Measurements from ENCODE around the gene GRM4.
A peak's percentile ranks its signal among the peaks of the same experiment; 100 is the strongest.

Gene GRM4

DNA sequence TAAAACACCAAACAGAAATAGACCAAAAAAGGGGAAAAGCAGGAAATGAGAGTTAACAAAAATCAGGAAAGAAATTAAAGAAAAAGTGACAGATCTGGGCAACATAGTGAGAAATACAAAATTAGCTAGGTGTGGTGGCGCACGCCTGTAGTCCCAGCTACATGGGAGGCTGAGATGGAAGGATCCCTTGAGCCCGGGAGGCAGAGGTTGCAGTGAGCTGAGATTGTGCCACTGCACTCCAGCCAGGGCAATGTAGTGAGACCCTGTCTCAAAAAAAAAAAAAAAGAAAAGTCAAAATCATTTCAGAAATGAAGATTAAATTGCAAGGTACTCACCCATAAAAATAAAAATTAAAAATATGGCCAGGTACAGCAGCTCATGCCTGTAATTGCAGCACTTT, 13.0 kb upstream of the GRM4 start:
- DNase-seq (ENCODE audit: low read depth): no peak
- no peak overlapping the region for H3K4me3 ChIP-seq (ENCODE audit: low read depth, low read length)
- no peak for TF ChIP-seq MYC (IDR thresholded peaks at IDR 0.05; ENCODE audit: low read depth, low read length)

DNA sequence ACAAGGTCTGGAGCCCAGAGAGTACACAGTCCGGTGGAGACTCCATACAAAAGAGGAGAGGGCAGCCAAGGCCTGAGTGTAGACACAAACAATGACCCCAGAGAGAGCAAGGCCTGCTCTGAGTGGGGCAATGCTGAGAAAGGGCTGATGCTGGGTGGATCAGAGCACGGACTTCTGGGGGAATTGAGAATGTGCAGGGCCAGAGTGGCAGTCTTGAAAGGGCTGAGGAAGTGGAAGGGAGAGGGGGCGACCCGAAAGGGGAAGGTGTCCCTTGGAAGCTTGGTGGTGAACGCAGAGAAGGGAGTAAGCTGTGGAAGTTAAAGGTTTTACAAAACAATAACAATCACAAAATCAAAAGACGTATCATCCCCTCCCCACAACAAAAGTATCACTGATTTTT, 12.0 kb upstream of the GRM4 start:
- peak; percentile 8 for DNase-seq (ENCODE audit: low read depth)
- no peak overlapping the region for H3K4me3 ChIP-seq (ENCODE audit: low read depth, low read length)
- TF ChIP-seq, protein P1, sequence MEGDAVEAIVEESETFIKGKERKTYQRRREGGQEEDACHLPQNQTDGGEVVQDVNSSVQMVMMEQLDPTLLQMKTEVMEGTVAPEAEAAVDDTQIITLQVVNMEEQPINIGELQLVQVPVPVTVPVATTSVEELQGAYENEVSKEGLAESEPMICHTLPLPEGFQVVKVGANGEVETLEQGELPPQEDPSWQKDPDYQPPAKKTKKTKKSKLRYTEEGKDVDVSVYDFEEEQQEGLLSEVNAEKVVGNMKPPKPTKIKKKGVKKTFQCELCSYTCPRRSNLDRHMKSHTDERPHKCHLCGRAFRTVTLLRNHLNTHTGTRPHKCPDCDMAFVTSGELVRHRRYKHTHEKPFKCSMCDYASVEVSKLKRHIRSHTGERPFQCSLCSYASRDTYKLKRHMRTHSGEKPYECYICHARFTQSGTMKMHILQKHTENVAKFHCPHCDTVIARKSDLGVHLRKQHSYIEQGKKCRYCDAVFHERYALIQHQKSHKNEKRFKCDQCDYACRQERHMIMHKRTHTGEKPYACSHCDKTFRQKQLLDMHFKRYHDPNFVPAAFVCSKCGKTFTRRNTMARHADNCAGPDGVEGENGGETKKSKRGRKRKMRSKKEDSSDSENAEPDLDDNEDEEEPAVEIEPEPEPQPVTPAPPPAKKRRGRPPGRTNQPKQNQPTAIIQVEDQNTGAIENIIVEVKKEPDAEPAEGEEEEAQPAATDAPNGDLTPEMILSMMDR (IDR thresholded peaks at IDR 0.05; ENCODE audit: low read depth, low read length): no peak
- TF ChIP-seq POLR2A (IDR thresholded peaks at IDR 0.05; ENCODE audit: extremely low read depth, insufficient read length) (no peak), MYC (IDR thresholded peaks at IDR 0.05; ENCODE audit: low read depth, low read length) (no peak)
- TF ChIP-seq, protein P2, sequence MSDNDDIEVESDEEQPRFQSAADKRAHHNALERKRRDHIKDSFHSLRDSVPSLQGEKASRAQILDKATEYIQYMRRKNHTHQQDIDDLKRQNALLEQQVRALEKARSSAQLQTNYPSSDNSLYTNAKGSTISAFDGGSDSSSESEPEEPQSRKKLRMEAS (IDR thresholded peaks at IDR 0.05; ENCODE audit: low read depth, low read length): no peak

DNA sequence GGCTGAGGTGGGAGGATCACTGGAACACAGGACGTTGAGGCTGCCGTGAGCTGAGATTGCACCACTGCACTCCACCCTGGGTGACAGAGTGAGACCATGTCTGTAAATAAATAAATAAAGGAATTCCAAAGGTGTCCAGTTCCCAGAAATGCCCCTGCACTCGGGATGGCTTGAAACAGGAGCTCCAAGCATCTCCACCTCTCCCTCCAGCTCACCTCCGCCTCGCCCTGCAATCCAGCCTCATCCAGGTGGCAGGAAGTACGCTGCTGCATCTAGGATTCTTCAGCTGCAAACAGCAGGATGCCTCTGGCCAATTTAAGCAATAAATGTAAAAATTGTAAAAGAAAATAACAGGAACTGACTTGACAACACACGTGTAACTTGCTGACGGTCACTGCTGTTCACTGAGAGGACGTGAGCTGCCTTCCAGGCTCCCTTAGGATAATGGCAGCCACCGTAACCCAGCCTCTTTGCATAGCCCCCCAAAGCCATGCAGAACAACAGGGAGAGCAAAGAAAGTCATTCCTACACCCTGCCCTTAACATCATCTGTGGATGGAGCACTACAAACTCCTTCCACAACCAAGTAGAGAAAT, 11.4 kb upstream of the GRM4 start:
- DNase-seq (ENCODE audit: low read depth): no peak
- TF ChIP-seq POLR2A (IDR thresholded peaks at IDR 0.05; ENCODE audit: extremely low read depth, insufficient read length) (no peak), MYC (IDR thresholded peaks at IDR 0.05; ENCODE audit: low read depth, low read length) (no peak)
- TF ChIP-seq, protein P1 (IDR thresholded peaks at IDR 0.05; ENCODE audit: low read depth, low read length): no peak
- TF ChIP-seq, protein P2 (IDR thresholded peaks at IDR 0.05; ENCODE audit: low read depth, low read length): no peak
- H3K4me3 ChIP-seq (ENCODE audit: low read depth, low read length): no peak overlapping the region

DNA sequence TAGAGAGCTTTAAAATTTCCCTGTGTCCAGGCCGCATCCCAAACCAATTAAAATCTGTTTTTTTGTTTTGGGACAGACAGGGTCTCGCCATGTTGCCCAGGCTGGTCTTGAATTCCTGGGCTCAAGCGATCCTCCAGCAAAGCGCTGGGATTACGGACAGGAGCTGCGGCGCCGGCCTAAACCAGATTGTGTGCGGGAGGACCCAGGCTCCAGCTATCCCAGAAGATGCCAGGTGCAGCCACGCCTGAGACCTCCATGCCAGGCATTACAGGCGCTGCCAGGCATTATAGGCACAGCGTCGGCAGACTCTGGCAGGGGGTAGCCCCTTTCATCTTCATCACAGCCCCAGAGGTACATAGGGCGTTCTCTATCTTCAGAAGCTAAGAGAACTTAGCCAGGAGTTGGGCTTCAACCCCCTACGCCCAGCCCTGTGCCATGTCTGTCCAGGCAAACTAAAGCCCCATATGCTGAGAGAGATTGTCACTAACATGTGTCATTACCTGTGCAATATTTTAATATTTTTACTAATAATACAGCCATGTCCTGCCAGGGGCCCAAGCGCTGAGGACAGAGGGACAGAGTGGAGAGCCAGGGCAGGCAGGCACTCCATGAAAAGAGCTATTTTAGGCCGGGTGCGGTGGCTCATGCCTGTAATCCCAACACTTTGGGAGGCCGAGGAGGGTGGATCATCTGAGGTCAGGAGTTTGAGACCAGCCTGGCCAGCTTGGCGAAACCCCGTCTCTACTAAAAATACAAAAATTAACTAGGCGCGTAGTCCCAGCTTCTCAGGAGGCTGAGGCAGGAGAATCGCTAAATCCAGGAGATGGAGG, 9.8 kb upstream of the GRM4 start:
- no peak for DNase-seq (ENCODE audit: low read depth)
- TF ChIP-seq MYC (IDR thresholded peaks at IDR 0.05; ENCODE audit: low read depth, low read length) (no peak), POLR2A (IDR thresholded peaks at IDR 0.05; ENCODE audit: extremely low read depth, insufficient read length) (no peak)
- no peak overlapping the region for H3K4me3 ChIP-seq (ENCODE audit: low read depth, low read length)

DNA sequence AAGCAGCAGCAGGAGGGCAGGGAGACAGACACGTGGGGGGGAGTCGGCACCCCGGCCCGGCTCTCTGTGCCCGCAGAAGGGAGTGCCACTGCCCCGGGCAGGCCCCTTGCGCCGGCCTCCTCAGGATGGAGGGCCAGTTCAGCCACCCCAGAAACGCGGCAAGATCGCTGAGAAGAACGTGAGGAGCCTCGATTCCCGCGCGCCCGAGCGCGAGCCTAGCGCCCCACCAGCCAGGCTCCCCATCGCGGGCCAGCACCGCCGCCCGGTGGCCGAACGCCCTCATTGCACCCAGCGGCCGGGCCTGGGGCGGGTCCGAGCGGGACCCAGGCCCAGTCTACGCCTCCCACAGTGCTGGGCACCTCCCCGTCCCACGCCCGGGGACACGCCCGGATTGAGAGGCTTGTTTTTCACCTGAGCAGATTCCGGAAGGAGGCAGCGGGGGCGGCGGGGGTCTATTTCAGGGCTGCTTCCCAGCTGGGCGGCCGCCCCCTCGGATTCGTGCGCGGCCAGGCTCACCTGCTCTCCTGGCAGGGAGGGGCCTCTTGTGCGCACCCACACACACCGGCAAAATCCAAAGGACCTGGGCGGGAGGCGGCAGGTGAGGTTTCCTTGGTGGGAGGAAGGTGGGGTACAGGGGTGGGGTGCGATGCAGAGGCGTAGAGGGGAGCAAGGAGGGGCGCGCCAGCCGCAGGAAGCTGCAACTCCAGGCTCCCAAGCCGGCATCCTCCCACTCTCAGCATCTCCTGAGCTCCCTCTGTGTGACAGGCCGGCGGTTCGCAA, 9.0 kb upstream of the GRM4 start:
- peak; percentile 72 for DNase-seq (ENCODE audit: low read depth)
- no peak overlapping the region for H3K4me3 ChIP-seq (ENCODE audit: low read depth, low read length)
- TF ChIP-seq, protein P1 (IDR thresholded peaks at IDR 0.05; ENCODE audit: low read depth, low read length): peak; percentile 91
- TF ChIP-seq POLR2A (IDR thresholded peaks at IDR 0.05; ENCODE audit: extremely low read depth, insufficient read length) (no peak), MYC (IDR thresholded peaks at IDR 0.05; ENCODE audit: low read depth, low read length) (no peak; the same call in 1 of the 2 replicates)
- TF ChIP-seq, protein P2 (IDR thresholded peaks at IDR 0.05; ENCODE audit: low read depth, low read length): no peak

DNA sequence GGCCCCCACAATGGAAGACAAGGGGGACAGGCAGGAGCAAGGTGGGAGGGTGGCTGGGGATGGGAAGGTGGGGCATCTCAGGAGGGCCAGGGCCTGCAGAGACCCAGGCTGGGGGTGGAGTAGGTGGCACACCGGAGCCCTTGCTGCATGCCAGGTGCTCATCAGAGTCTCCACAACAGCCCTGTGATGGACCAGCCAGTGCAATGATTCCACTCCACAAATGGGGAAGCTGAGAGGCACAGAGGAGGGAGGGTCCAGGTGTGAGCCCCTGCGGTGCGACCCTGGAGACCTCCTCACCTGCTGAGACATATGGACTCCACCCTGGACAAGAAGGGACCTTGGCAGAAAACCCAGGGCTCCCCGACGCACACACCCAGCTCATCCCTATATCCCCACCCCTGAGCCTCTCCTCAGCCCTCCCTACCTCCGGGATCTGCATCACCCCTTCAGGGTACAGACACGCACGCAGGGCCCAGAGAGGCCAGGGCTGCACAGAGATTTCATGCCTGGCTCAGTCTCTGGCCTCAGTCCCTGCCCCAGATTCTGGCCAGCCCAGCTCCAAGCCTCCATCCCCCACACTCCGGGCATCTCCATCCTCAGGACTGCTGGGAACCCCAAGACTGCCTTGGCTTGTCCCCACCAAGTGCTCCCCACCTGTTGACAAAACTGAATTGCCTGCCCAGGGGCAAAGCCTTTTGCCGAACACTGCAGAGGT, 7.1 kb upstream of the GRM4 start:
- DNase-seq (ENCODE audit: low read depth): no peak
- TF ChIP-seq, protein P2 (IDR thresholded peaks at IDR 0.05; ENCODE audit: low read depth, low read length): no peak
- TF ChIP-seq MYC (IDR thresholded peaks at IDR 0.05; ENCODE audit: low read depth, low read length) (no peak), POLR2A (IDR thresholded peaks at IDR 0.05; ENCODE audit: extremely low read depth, insufficient read length) (no peak)

More for the DNA sequence above, 7.1 kb upstream of the GRM4 start:
- H3K4me3 ChIP-seq (ENCODE audit: low read depth, low read length): no peak overlapping the region

All from NB4 (cell line).